CD4-positive, alpha-beta T cell (primary cell): ENCODE data around the gene CSRNP2. TPM values are rescaled to one million over a fixed set of nuclear protein-coding genes. Genes with fewer than 3 reads are reported as not detected.

ENCODE experiments used
- ATAC-seq: fragments of 200-7000 bp; cut with Tn5 transposase; one replicate; pipeline ENCODE4 v1.10.0; 2022; ENCODE audit warnings: mild to moderate bottlenecking; ENCODE audit not compliant: poor library complexity
- CTCF ChIA-PET: fragments of 350-600 bp; sonication (Branson Sonifier 250); formaldehyde crosslinking; loops from one replicate; lab custom pipeline; 2021; ENCODE audit warnings: antibody characterized with exemption, inconsistent platforms; lab: Charles Lee
- POLR2A ChIA-PET: fragments of 350-600 bp; sonication (Branson Sonifier 250); formaldehyde crosslinking; loops from one replicate; lab custom pipeline; 2021; ENCODE audit warnings: antibody characterized with exemption, inconsistent platforms; lab: Charles Lee
- DNase-seq, 14 experiments: peaks; one replicate each; pipeline ENCODE4 v3.0.0-alpha.2; 2013 to 2020; ENCODE audit warnings: mixed read lengths in 2 of 14
- H3K27ac ChIP-seq, 2 donors: one replicate each; pipeline versions ENCODE4 v1.5.1 to v1.7.0; 2013; ENCODE audit warnings: low read length in 2 of 2, low read depth in 1 of 2, mild to moderate bottlenecking in 1 of 2
- H3K27me3 ChIP-seq, 2 experiments: 1 replicate in 1 of 2; 2 replicates in 1 of 2; pipeline versions ENCODE4 v1.6.1 to v1.7.0; 2013; ENCODE audit warnings: low read length in 2 of 2, control low read depth in 1 of 2, mild to moderate bottlenecking in 1 of 2, moderate library complexity in 1 of 2; ENCODE audit not compliant: insufficient read depth in 2 of 2, control insufficient read depth in 1 of 2
- H3K36me3 ChIP-seq: one replicate; pipeline ENCODE4 v1.6.1; 2013; ENCODE audit warnings: low read length, control low read depth; ENCODE audit not compliant: insufficient read depth
- H3K4me1 ChIP-seq: one replicate; pipeline ENCODE4 v1.6.1; 2013; ENCODE audit warnings: low read length, control low read depth; ENCODE audit not compliant: insufficient read depth
- H3K4me3 ChIP-seq: one replicate; pipeline ENCODE4 v1.5.1; 2013; ENCODE audit warnings: mild to moderate bottlenecking, low read length, moderate library complexity
- H3K9me3 ChIP-seq, 2 experiments: 1 replicate in 1 of 2; 2 replicates in 1 of 2; pipeline versions ENCODE4 v1.6.1 to v1.7.0; 2013; ENCODE audit warnings: low read length in 2 of 2, mild to moderate bottlenecking in 2 of 2, control low read depth in 1 of 2, moderate library complexity in 1 of 2; ENCODE audit not compliant: control insufficient read depth in 1 of 2, insufficient read depth in 1 of 2
- H3K27ac Mint-ChIP-seq: one replicate; pipeline ENCODE4 v1.8.0; 2020; ENCODE audit warnings: mixed read lengths
- H3K27me3 Mint-ChIP-seq: one replicate; pipeline ENCODE4 v1.8.0; 2021; ENCODE audit warnings: mixed read lengths
- H3K36me3 Mint-ChIP-seq: one replicate; pipeline ENCODE4 v1.8.0; 2021; ENCODE audit warnings: low read depth, mixed read lengths
- H3K4me1 Mint-ChIP-seq: one replicate; pipeline ENCODE4 v1.8.0; 2021; ENCODE audit warnings: low read depth, mixed read lengths
- H3K4me3 Mint-ChIP-seq: one replicate; pipeline ENCODE4 v1.8.0; 2020; ENCODE audit warnings: mild to moderate bottlenecking, mixed read lengths
- H3K9me3 Mint-ChIP-seq: one replicate; pipeline ENCODE4 v1.8.0; 2020; ENCODE audit warnings: mixed read lengths
- intact Hi-C, 2 experiments: fragments of 100-400 bp; cut with DNase I in 1 of 2; cut with micrococcal nuclease in 1 of 2; formaldehyde crosslinking; loops; one replicate each; pipeline versions ENCODE4 v1.15.1 to v1.9.0; 2023 to 2025; cut with DNase I, micrococcal nuclease
- total RNA-seq, 174 experiments: library from RNA in 2 of 174; stranded (reverse) in 2 of 174; gene quantifications; one replicate each; pipeline ENCODE4 v1.2.3 and lab custom pipeline; 2021 to 2026
- TF ChIP-seq, protein P1 (sequence below): fragments of 200-600 bp; IDR thresholded peaks from one replicate; pipeline ENCODE4 v1.8.0; 2022; ENCODE audit warnings: antibody characterized with exemption, mild to moderate bottlenecking

The CSRNP2 gene
- total RNA-seq, 2 experiments from 2014 or later, result 14.4 to 16.5 TPM

- H3K36me3 ChIP-seq, result peaks cover 58% of the 10 kb centered on the region
Measured at GRCh38 chr12:51071663-51072062, 11.7 kb downstream of the CSRNP2 start.

DNA sequence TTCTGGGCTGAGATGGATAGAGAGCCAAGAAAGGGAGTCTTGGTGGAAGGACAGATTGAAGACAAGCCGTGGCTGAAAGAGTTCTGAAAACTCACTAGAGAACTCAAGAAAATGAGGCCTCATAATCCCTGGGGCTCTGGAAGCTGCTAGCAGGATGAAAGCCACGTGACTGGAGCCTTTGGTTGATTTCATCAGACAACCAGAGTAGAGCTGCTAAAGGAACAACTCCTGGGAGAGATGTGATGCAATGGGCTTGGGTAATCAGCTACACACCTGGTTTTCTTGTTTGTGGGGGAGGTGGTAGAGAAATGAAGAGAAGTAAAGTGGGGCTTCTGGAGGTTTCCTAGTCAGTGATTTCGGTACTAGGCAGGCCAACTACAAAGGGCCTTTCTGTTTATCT, 13.4 kb downstream of the CSRNP2 start:
- no peak overlapping the region for H3K27ac Mint-ChIP-seq

More at GRCh38 chr12:51071663-51072062, 11.7 kb downstream of the CSRNP2 start:
- H3K4me3 ChIP-seq, result no peak overlapping the region
- Mint-ChIP-seq H3K36me3 (peaks cover 80% of the 10 kb centered on the region), H3K4me1 (peaks cover 9% of the 10 kb centered on the region), H3K27me3 (no peaks in the 10 kb centered on the region), H3K4me3 (no peak overlapping the region), H3K9me3 (no peaks in the 10 kb centered on the region), H3K27ac (no peak overlapping the region)
- H3K27ac ChIP-seq, result no peak overlapping the region
- POLR2A ChIA-PET, result no interaction called here
- peaks cover 10% of the 10 kb centered on the region for H3K4me1 ChIP-seq
- intact Hi-C loops, result no loop called here
- no peaks in the 10 kb centered on the region for H3K27me3 ChIP-seq
- CTCF ChIA-PET, result no interaction called here
- DNase-seq (no peak), ATAC-seq (no peak)
- no peaks in the 10 kb centered on the region for H3K9me3 ChIP-seq
- TF ChIP-seq, protein P1, sequence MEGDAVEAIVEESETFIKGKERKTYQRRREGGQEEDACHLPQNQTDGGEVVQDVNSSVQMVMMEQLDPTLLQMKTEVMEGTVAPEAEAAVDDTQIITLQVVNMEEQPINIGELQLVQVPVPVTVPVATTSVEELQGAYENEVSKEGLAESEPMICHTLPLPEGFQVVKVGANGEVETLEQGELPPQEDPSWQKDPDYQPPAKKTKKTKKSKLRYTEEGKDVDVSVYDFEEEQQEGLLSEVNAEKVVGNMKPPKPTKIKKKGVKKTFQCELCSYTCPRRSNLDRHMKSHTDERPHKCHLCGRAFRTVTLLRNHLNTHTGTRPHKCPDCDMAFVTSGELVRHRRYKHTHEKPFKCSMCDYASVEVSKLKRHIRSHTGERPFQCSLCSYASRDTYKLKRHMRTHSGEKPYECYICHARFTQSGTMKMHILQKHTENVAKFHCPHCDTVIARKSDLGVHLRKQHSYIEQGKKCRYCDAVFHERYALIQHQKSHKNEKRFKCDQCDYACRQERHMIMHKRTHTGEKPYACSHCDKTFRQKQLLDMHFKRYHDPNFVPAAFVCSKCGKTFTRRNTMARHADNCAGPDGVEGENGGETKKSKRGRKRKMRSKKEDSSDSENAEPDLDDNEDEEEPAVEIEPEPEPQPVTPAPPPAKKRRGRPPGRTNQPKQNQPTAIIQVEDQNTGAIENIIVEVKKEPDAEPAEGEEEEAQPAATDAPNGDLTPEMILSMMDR, result no peak

GRCh38 chr12:51067771-51068170, 15.6 kb downstream of the CSRNP2 start:
- no peak for DNase-seq
- TF ChIP-seq, protein P1, result no peak
- no peak overlapping the region for H3K4me3 Mint-ChIP-seq
- H3K27ac Mint-ChIP-seq, result no peak overlapping the region
- H3K4me1 Mint-ChIP-seq, result no peaks in the 10 kb centered on the region
- CTCF ChIA-PET, result no interaction called here
- H3K27me3 ChIP-seq, result no peaks in the 10 kb centered on the region
- H3K27me3 Mint-ChIP-seq, result no peaks in the 10 kb centered on the region
- POLR2A ChIA-PET, result no interaction called here
- H3K36me3 Mint-ChIP-seq, result peaks cover 89% of the 10 kb centered on the region
- peaks cover 82% of the 10 kb centered on the region for H3K36me3 ChIP-seq
- ATAC-seq, result no peak
- H3K4me3 ChIP-seq, result no peak overlapping the region
- intact Hi-C loops, result no loop called here
- no peaks in the 10 kb centered on the region for H3K9me3 Mint-ChIP-seq
- no peak overlapping the region for H3K27ac ChIP-seq
- H3K9me3 ChIP-seq, result no peaks in the 10 kb centered on the region
- H3K4me1 ChIP-seq, result no peaks in the 10 kb centered on the region

More for the DNA sequence above, 13.4 kb downstream of the CSRNP2 start:
- H3K27me3 Mint-ChIP-seq, result no peaks in the 10 kb centered on the region
- Histone ChIP-seq H3K9me3 (no peaks in the 10 kb centered on the region), H3K4me1 (no peaks in the 10 kb centered on the region), H3K27me3 (no peaks in the 10 kb centered on the region), H3K27ac (no peak overlapping the region), H3K36me3 (peaks cover 69% of the 10 kb centered on the region), H3K4me3 (no peak overlapping the region)
- ChIA-PET POLR2A (no interaction called here), CTCF (no interaction called here)
- intact Hi-C loops, result no loop called here
- H3K4me3 Mint-ChIP-seq, result no peak overlapping the region
- TF ChIP-seq, protein P1, result no peak
- ATAC-seq (no peak), DNase-seq (no peak)
- H3K9me3 Mint-ChIP-seq, result no peaks in the 10 kb centered on the region
- peaks cover 83% of the 10 kb centered on the region for H3K36me3 Mint-ChIP-seq
- no peaks in the 10 kb centered on the region for H3K4me1 Mint-ChIP-seq
